WTC11 (cell line): Measurements from ENCODE around the gene MYO9A. TPM values are rescaled to one million over a fixed set of nuclear protein-coding genes. Genes with fewer than 3 reads are reported as not detected.

ENCODE experiments used
- ATAC-seq: fragments of 200-7000 bp; cut with Tn5 transposase; 2 replicates; pipeline ENCODE4 v1.10.0; 2021; ENCODE audit warnings: mild to moderate bottlenecking, moderate library complexity
- CTCF ChIA-PET: fragments of 300-600 bp; sonication (Branson Sonifier 250); formaldehyde crosslinking; loops from one replicate; lab custom pipeline; 2021; ENCODE audit warnings: antibody characterized with exemption; lab: Charles Lee
- POLR2A ChIA-PET: fragments of 350-600 bp; sonication (Branson Sonifier 250); formaldehyde crosslinking; loops from one replicate; lab custom pipeline; 2021; ENCODE audit warnings: antibody characterized with exemption; lab: Charles Lee
- DNase-seq: peaks from one replicate; pipeline ENCODE4 v3.0.0; 2021; ENCODE audit warnings: low spot score
- H3K27ac Mint-ChIP-seq: 2 replicates; pipeline ENCODE4 v1.8.0; 2021; ENCODE audit warnings: mixed read lengths
- H3K27me3 Mint-ChIP-seq: 2 replicates; pipeline ENCODE4 v1.8.0; 2021; ENCODE audit warnings: low read depth, mild to moderate bottlenecking, moderate library complexity, mixed read lengths
- H3K36me3 Mint-ChIP-seq: 2 replicates; pipeline ENCODE4 v1.8.0; 2021; ENCODE audit warnings: mixed read lengths
- H3K4me1 Mint-ChIP-seq: 2 replicates; pipeline ENCODE4 v1.8.0; 2022; ENCODE audit warnings: mixed read lengths
- H3K4me3 Mint-ChIP-seq: 2 replicates; pipeline ENCODE4 v1.8.0; 2021; ENCODE audit warnings: mild to moderate bottlenecking, moderate library complexity, mixed read lengths
- H3K9me3 Mint-ChIP-seq: 2 replicates; pipeline ENCODE4 v1.8.0; 2021; ENCODE audit warnings: mixed read lengths
- AFF4 ChIP-seq: sonication (generic); formaldehyde crosslinking; IDR thresholded peaks from 2 replicates; pipeline ENCODE4 v1.8.1; 2023; ENCODE audit warnings: mild to moderate bottlenecking, missing genetic modification reagents, borderline replicate concordance
- ARID4B ChIP-seq: sonication (generic); formaldehyde crosslinking; IDR thresholded peaks from 2 replicates; pipeline ENCODE4 v1.8.0; 2023; ENCODE audit warnings: missing genetic modification reagents, mild to moderate bottlenecking, borderline replicate concordance
- CDX4 ChIP-seq: fragments of 250-450 bp; sonication (Bioruptor Pico); IDR thresholded peaks from 2 replicates; pipeline ENCODE4 v1.9.0; 2021; ENCODE audit warnings: moderate library complexity, mild to moderate bottlenecking, inconsistent platforms, borderline replicate concordance
- CREB1 ChIP-seq: sonication (generic); formaldehyde crosslinking; IDR thresholded peaks from 2 replicates; pipeline ENCODE4 v1.8.0; 2023; ENCODE audit warnings: mild to moderate bottlenecking, missing genetic modification reagents
- CTCF ChIP-seq: fragments of 200-600 bp; IDR thresholded peaks from 2 replicates; pipeline ENCODE4 v1.8.0; 2022; ENCODE audit warnings: antibody characterized with exemption
- ESRRA ChIP-seq: sonication (generic); formaldehyde crosslinking; IDR thresholded peaks from 2 replicates; pipeline ENCODE4 v1.8.1; 2022; ENCODE audit warnings: mild to moderate bottlenecking, missing genetic modification reagents, borderline replicate concordance
- NR1H2 ChIP-seq: sonication (generic); formaldehyde crosslinking; IDR thresholded peaks from 2 replicates; pipeline ENCODE4 v1.9.0; 2021; ENCODE audit warnings: mild to moderate bottlenecking, moderate library complexity, missing genetic modification reagents
- PRDM15 ChIP-seq: sonication (generic); formaldehyde crosslinking; IDR thresholded peaks from 2 replicates; pipeline ENCODE4 v1.8.0; 2022; ENCODE audit warnings: missing genetic modification reagents
- SP1 ChIP-seq: sonication (generic); formaldehyde crosslinking; conservative IDR thresholded peaks from 2 replicates; pipeline ENCODE4 v1.8.1; 2022; ENCODE audit warnings: missing genetic modification reagents
- STAT6 ChIP-seq: sonication (generic); formaldehyde crosslinking; conservative IDR thresholded peaks from 2 replicates; pipeline ENCODE4 v1.8.1; 2023; ENCODE audit warnings: mild to moderate bottlenecking, low read depth, missing genetic modification reagents, moderate library complexity
- TEAD4 ChIP-seq: sonication (generic); formaldehyde crosslinking; IDR thresholded peaks from 2 replicates; pipeline ENCODE4 v1.8.0; 2022; ENCODE audit warnings: mild to moderate bottlenecking, missing genetic modification reagents
- ZBTB21 ChIP-seq: sonication (generic); formaldehyde crosslinking; IDR thresholded peaks from 2 replicates; pipeline ENCODE4 v1.8.1; 2023; ENCODE audit warnings: mild to moderate bottlenecking, missing genetic modification reagents, borderline replicate concordance
- ZBTB43 ChIP-seq: sonication (generic); formaldehyde crosslinking; IDR thresholded peaks from 2 replicates; pipeline ENCODE4 v1.8.1; 2023; ENCODE audit warnings: mild to moderate bottlenecking, missing genetic modification reagents
- ZNF416 ChIP-seq: fragments of 250-450 bp; sonication (Bioruptor Pico); IDR thresholded peaks from 2 replicates; pipeline ENCODE4 v1.9.0; 2021; ENCODE audit warnings: mild to moderate bottlenecking, inconsistent platforms
- ZNF512 ChIP-seq: sonication (generic); formaldehyde crosslinking; IDR thresholded peaks from 2 replicates; pipeline ENCODE4 v1.8.1; 2022; ENCODE audit warnings: missing genetic modification reagents, borderline replicate concordance
- total RNA-seq: library from RNA; stranded (reverse); gene quantifications from 3 replicates; pipeline ENCODE4 v1.2.3, GENCODE V29; 2021

Gene MYO9A
- total RNA-seq, 1 experiment from 2014 or later = 23.5 TPM

- TF ChIP-seq PRDM15 (CRISPR knock-in tag) = no peak
- TF ChIP-seq SP1 (CRISPR knock-in tag) = no peak
- TF ChIP-seq CTCF = no peak
- no peak for TF ChIP-seq TEAD4 (CRISPR knock-in tag)
These were observed 224.3 kb downstream of the MYO9A start (continued) for GRCh38 chr15:71893691-71894090.

GRCh38 chr15:71892335-71892734 lies 225.6 kb downstream of the MYO9A start:
- POLR2A ChIA-PET = no interaction called here
- no peak for DNase-seq
- no peak for TF ChIP-seq CREB1
- TF ChIP-seq ZNF512 (CRISPR knock-in tag) = no peak
- no peak for TF ChIP-seq ARID4B
- TF ChIP-seq CDX4 (CRISPR knock-in tag) = no peak
- TF ChIP-seq ZNF416 = no peak
- no peak for TF ChIP-seq AFF4 (CRISPR knock-in tag)
- no peak for TF ChIP-seq ESRRA
- no peak for TF ChIP-seq STAT6
- TF ChIP-seq ZBTB21 (CRISPR knock-in tag) = no peak
- TF ChIP-seq ZBTB43 = no peak
- TF ChIP-seq NR1H2 = no peak

More at GRCh38 chr15:71892335-71892734, 225.6 kb downstream of the MYO9A start:
- Mint-ChIP-seq H3K36me3 (no peaks in the 10 kb centered on the region; the same call in 1 of the 2 replicates), H3K27me3 (no peaks in the 10 kb centered on the region), H3K4me1 (no peaks in the 10 kb centered on the region), H3K4me3 (no peak overlapping the region), H3K9me3 (no peaks in the 10 kb centered on the region), H3K27ac (no peak overlapping the region)
- ATAC-seq = no peak
- CTCF ChIA-PET = no interaction called here
